Lung microvascular endothelial cell (primary cell): Measurements from ENCODE around the gene HRH4. TPM values are rescaled to one million over a fixed set of nuclear protein-coding genes. Genes with fewer than 3 reads are reported as not detected.

Source experiments
- DNase-seq, 2 donors: peaks; one replicate each; pipeline versions ENCODE4 v3.0.0 to v3.0.0-alpha.2; 2010; ENCODE audit warnings: low read depth in 2 of 2
- total RNA-seq: library from RNA; depleted of rRNA; stranded (reverse); fragments of >200 nt; gene quantifications from 2 replicates; pipeline ENCODE4 v1.2.1, GENCODE V29; 2014

The HRH4 gene
- total RNA-seq, 1 donor from 2014 or later, result not detected

DNA sequence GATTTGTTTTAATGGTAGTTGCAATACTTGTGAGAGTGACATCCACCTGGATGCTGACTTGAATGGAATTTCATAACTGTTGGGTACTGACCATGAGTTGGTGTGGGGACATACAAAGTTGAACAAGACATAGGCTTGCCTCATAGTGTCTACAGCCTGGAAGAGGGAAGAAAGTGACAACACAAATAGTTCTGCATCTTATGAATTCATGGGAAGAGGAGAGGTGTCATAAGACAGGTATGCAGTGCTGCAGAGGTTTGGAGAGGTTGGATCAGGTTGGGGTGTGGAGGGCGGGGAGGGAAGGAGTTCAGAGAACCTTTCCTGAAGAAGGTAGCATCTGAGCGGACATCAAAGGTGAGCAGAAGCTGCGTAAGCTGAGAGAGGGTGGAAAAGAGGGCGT lies 44.0 kb downstream of the HRH4 start:
- DNase-seq, result no peak

GRCh38 chr18:24506175-24506574 lies 45.7 kb downstream of the HRH4 start:
- DNase-seq, result no peak

GRCh38 chr18:24509435-24509834 lies 49.0 kb downstream of the HRH4 start:
- no peak for DNase-seq

- peak; percentile 53 to 55 for DNase-seq
These were observed 54.0 kb downstream of the HRH4 start for GRCh38 chr18:24514439-24514838.

- no peak for DNase-seq
These were observed 55.3 kb downstream of the HRH4 start for GRCh38 chr18:24515721-24516120.

DNA sequence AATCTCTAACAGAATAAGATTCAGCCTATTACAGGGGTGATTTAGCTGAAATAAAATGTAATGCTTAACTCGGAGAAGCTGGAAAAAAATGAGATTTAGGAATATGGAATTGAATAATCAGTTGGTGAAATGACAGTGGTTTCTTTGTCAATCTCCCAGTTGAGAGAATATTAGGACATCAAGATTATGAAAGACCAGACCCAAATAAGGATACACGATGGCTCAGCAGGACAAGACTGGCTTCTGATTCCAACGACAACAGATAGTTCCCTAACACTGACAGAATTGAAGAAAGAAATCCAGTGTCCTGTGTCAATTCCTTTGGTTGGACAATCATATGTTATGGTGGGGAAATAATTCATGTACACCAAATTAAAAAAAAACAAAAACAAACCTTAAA lies 55.8 kb downstream of the HRH4 start:
- no peak for DNase-seq

GRCh38 chr18:24517554-24517953 lies 57.1 kb downstream of the HRH4 start:
- DNase-seq, result no peak

GRCh38 chr18:24518596-24518995 lies 58.2 kb downstream of the HRH4 start:
- no peak for DNase-seq

Other genes starting within 250 kb of the HRH4 start
- gene OSBPL1A, start 62.8 kb upstream of the HRH4 start, total RNA-seq, result 8.7 and 10.7 TPM in 2 replicates
- gene IMPACT, start 34.0 kb upstream of the HRH4 start, total RNA-seq, result 16.6 and 17.7 TPM in 2 replicates